Fibroblast of lung (primary cell): ENCODE results near the gene FXYD6. TPM values are rescaled to one million over a fixed set of nuclear protein-coding genes. Genes with fewer than 3 reads are reported as not detected.
A peak's percentile ranks its signal among the peaks of the same experiment; 100 is the strongest.

ENCODE experiments used
- DNase-seq, 2 donors: peaks; one replicate each; pipeline versions ENCODE4 v3.0.0 to v3.0.0-alpha.2; 2010; ENCODE audit warnings: low read depth in 2 of 2
- H2AFZ ChIP-seq: 2 replicates; pipeline ENCODE4 v1.5.1; 2012; ENCODE audit warnings: low read length, control low read depth, inconsistent platforms
- H3K27ac ChIP-seq: 2 replicates; pipeline ENCODE4 v1.5.1; 2011; ENCODE audit warnings: low read length, control low read depth; ENCODE audit not compliant: insufficient read depth
- H3K27me3 ChIP-seq: 2 replicates; pipeline ENCODE4 v1.5.1; 2011; ENCODE audit warnings: mild to moderate bottlenecking, low read length; ENCODE audit not compliant: control insufficient read depth, insufficient read depth
- H3K36me3 ChIP-seq: 2 replicates; pipeline ENCODE4 v1.5.1; 2011; ENCODE audit warnings: low read length; ENCODE audit not compliant: control insufficient read depth, insufficient read depth
- H3K4me1 ChIP-seq: 2 replicates; pipeline ENCODE4 v1.5.1; 2011; ENCODE audit warnings: low read length; ENCODE audit not compliant: control insufficient read depth, insufficient read depth; ENCODE audit errors: extremely low read depth
- H3K4me2 ChIP-seq: 2 replicates; pipeline ENCODE4 v1.5.1; 2011; ENCODE audit warnings: low read length, control low read depth; ENCODE audit not compliant: insufficient read depth; ENCODE audit errors: extremely low read depth
- H3K4me3 ChIP-seq, 4 experiments: fragments of 200-600 bp in 1 of 4; sonication (generic) in 1 of 4; replicated peaks in 1 of 4; 2 replicates each; pipeline ENCODE4 v1.5.1; 2011 to 2016; ENCODE audit warnings: low read length in 4 of 4, low read depth in 3 of 4, mild to moderate bottlenecking in 3 of 4, control low read depth in 2 of 4, inconsistent platforms in 1 of 4, mixed read lengths in 1 of 4; ENCODE audit not compliant: insufficient read depth in 1 of 4; ENCODE audit errors: control extremely low read depth in 1 of 4
- H3K79me2 ChIP-seq: 2 replicates; pipeline ENCODE4 v1.5.1; 2012; ENCODE audit warnings: mild to moderate bottlenecking, low read length, inconsistent platforms; ENCODE audit not compliant: control insufficient read depth, insufficient read depth
- H3K9ac ChIP-seq: 2 replicates; pipeline ENCODE4 v1.5.1; 2011; ENCODE audit warnings: mild to moderate bottlenecking, low read length, control low read depth; ENCODE audit not compliant: insufficient read depth
- H3K9me3 ChIP-seq: 2 replicates; pipeline ENCODE4 v1.5.1; 2012; ENCODE audit warnings: low read depth, low read length; ENCODE audit not compliant: control insufficient read depth, insufficient read depth
- H4K20me1 ChIP-seq: 2 replicates; pipeline ENCODE4 v1.5.1; 2011; ENCODE audit warnings: low read length; ENCODE audit not compliant: control insufficient read depth, insufficient read depth; ENCODE audit errors: extremely low read depth
- EZH2 ChIP-seq: IDR thresholded peaks from 2 replicates; pipeline ENCODE4 v1.5.1; 2012; ENCODE audit warnings: low read length, control low read depth, mild to moderate bottlenecking; ENCODE audit errors: missing control alignments
- polyA plus RNA-seq, 2 donors: library from polyadenylated mRNA; depleted of rRNA in 1 of 2; stranded (reverse) in 1 of 2; unstranded in 1 of 2; fragments of >200 nt; gene quantifications; 2 replicates each; pipeline ENCODE4 v1.2.1, GENCODE V29; 2011 to 2012; ENCODE audit warnings: missing spikeins in 1 of 2
- total RNA-seq: library from RNA; depleted of rRNA; stranded (reverse); fragments of >200 nt; gene quantifications from 2 replicates; pipeline ENCODE4 v1.2.1, GENCODE V29; 2014
- TF ChIP-seq, protein P1 (sequence below), 2 donors: IDR thresholded peaks in 1 of 2; conservative IDR thresholded peaks in 1 of 2; 1 replicate in 1 of 2; 2 replicates in 1 of 2; pipeline ENCODE4 v1.5.1; 2011 to 2012; ENCODE audit warnings: low read length in 2 of 2, control low read depth in 1 of 2, inconsistent platforms in 1 of 2, low read depth in 1 of 2, mild to moderate bottlenecking in 1 of 2

Gene FXYD6
- total and polyA plus RNA-seq, 2 donors (not counting 1 experiment from before 2014, with no cell fraction given): 0.43 to 5.1 TPM

- Histone ChIP-seq H3K36me3 (no peaks in the 10 kb centered on the region), H4K20me1 (no peaks in the 10 kb centered on the region), H3K27me3 (peaks cover 4% of the 10 kb centered on the region), H3K4me3 (no peak overlapping the region), H3K79me2 (no peaks in the 10 kb centered on the region), H3K27ac (no peak overlapping the region), H3K9ac (no peak overlapping the region), H3K4me2 (peak overlapping the region; percentile 32), H3K9me3 (no peaks in the 10 kb centered on the region), H3K4me1 (no peaks in the 10 kb centered on the region), H2AFZ (peak overlapping the region; percentile 5)
- peak in 1 of 2 donors; percentile 32 for DNase-seq
- TF ChIP-seq EZH2: no peak
- TF ChIP-seq, protein P1, sequence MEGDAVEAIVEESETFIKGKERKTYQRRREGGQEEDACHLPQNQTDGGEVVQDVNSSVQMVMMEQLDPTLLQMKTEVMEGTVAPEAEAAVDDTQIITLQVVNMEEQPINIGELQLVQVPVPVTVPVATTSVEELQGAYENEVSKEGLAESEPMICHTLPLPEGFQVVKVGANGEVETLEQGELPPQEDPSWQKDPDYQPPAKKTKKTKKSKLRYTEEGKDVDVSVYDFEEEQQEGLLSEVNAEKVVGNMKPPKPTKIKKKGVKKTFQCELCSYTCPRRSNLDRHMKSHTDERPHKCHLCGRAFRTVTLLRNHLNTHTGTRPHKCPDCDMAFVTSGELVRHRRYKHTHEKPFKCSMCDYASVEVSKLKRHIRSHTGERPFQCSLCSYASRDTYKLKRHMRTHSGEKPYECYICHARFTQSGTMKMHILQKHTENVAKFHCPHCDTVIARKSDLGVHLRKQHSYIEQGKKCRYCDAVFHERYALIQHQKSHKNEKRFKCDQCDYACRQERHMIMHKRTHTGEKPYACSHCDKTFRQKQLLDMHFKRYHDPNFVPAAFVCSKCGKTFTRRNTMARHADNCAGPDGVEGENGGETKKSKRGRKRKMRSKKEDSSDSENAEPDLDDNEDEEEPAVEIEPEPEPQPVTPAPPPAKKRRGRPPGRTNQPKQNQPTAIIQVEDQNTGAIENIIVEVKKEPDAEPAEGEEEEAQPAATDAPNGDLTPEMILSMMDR (conservative IDR thresholded peaks at IDR 0.05 in 1 of 2, IDR thresholded peaks at IDR 0.05 in 1 of 2; ENCODE audit: low read depth in 1 of 2, low read length in 2 of 2): peak; percentile 11 to 40
These were observed 67.0 kb downstream of the FXYD6 start for GRCh38 chr11:117809236-117810055.

DNA sequence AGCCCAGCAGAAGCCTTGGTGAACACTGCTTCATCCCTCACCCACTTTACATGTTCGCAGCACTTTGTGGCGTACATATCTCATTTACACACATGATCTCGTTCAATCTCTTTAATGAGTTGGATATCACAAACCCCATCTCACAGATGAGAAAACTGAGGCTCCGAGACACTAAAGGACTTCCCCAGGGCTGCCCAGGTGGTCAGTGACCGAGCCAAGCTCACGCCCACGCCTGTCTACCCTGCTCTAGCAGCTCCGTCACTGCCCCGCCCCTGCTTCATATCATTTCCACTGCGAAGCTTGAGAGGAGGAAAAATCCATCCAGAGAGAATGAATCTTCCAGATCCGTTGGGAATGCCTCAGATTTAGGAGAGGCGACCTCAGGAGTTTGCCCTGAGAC is 67.7 kb downstream of the FXYD6 start:
- TF ChIP-seq EZH2: no peak
- TF ChIP-seq, protein P1 (conservative IDR thresholded peaks at IDR 0.05 in 1 of 2, IDR thresholded peaks at IDR 0.05 in 1 of 2; ENCODE audit: low read depth in 1 of 2, low read length in 2 of 2): no peak
- no peaks in the 10 kb centered on the region for H3K4me1 ChIP-seq
- H2AFZ ChIP-seq: no peak overlapping the region

GRCh38 chr11:117807482-117808327 is 68.8 kb downstream of the FXYD6 start:
- H2AFZ ChIP-seq: no peak overlapping the region
- no peaks in the 10 kb centered on the region for H3K79me2 ChIP-seq
- no peak overlapping the region for H3K9ac ChIP-seq
- no peak overlapping the region for H3K27ac ChIP-seq
- no peaks in the 10 kb centered on the region for H3K4me1 ChIP-seq
- H3K36me3 ChIP-seq: no peaks in the 10 kb centered on the region
- peaks cover 4% of the 10 kb centered on the region for H3K27me3 ChIP-seq
- no peak overlapping the region for H3K4me2 ChIP-seq
- peak; percentile 36 to 68 for DNase-seq
- H3K4me3 ChIP-seq: no peak overlapping the region
- H3K9me3 ChIP-seq: no peaks in the 10 kb centered on the region
- H4K20me1 ChIP-seq: no peaks in the 10 kb centered on the region
- TF ChIP-seq EZH2: no peak
- TF ChIP-seq, protein P1 (conservative IDR thresholded peaks at IDR 0.05 in 1 of 2, IDR thresholded peaks at IDR 0.05 in 1 of 2; ENCODE audit: low read depth in 1 of 2, low read length in 2 of 2): peak; percentile 91 to 93

More for the DNA sequence above, 67.7 kb downstream of the FXYD6 start:
- H3K9me3 ChIP-seq: no peaks in the 10 kb centered on the region
- H3K79me2 ChIP-seq: no peaks in the 10 kb centered on the region
- no peak overlapping the region for H3K4me3 ChIP-seq
- no peak overlapping the region for H3K4me2 ChIP-seq
- H3K27me3 ChIP-seq: peaks cover 4% of the 10 kb centered on the region
- no peaks in the 10 kb centered on the region for H4K20me1 ChIP-seq
- H3K36me3 ChIP-seq: no peaks in the 10 kb centered on the region
- no peak overlapping the region for H3K9ac ChIP-seq
- DNase-seq: no peak
- H3K27ac ChIP-seq: no peak overlapping the region
